ENCODE data around the gene MRPL53.
"Not testable (repeated sequence)": the region's sequence is repeated elsewhere in the genome, so short reads cannot be mapped to it uniquely, and the experiment has no call there.

The MRPL53 gene

GRCh38 chr2:74482801-74483674, 10.6 kb upstream of the MRPL53 start, which contains the start of the genes CCDC142 and TTC31:
CCDC142 (minus strand) TSS chr2:74482998; CDS start chr2:74482837, 161 bp downstream.
TTC31 (plus strand) TSS chr2:74483081; CDS start chr2:74483096, 15 bp downstream.
- peak; percentile 85 for DNase-seq (ENCODE audit: low read depth, low spot score)

GRCh38 chr2:74481961-74482800, 9.7 kb upstream of the MRPL53 start:
- no peak for DNase-seq (ENCODE audit: low read depth, low spot score)

GRCh38 chr2:74481431-74481830, 9.0 kb upstream of the MRPL53 start:
- DNase-seq (ENCODE audit: low read depth, low spot score) = no peak

GRCh38 chr2:74474899-74475298, 2.4 kb upstream of the MRPL53 start:
- no peak for DNase-seq (ENCODE audit: low read depth, low spot score)

GRCh38 chr2:74474481-74474880, 2.0 kb upstream of the MRPL53 start:
- no peak for DNase-seq (ENCODE audit: low read depth, low spot score)

- DNase-seq (ENCODE audit: low read depth, low spot score) = no peak
These were observed 422 bp upstream of the MRPL53 start for GRCh38 chr2:74472945-74473258.

GRCh38 chr2:74471332-74472065, 981 bp downstream of the MRPL53 start:
- DNase-seq (ENCODE audit: low read depth, low spot score) = no peak

- not testable (repeated sequence) for DNase-seq (ENCODE audit: low read depth, low spot score)
These were observed 1.7 kb downstream of the MRPL53 start for GRCh38 chr2:74470742-74471141.

- no peak for DNase-seq (ENCODE audit: low read depth, low spot score)
These were observed 8.1 kb downstream of the MRPL53 start for GRCh38 chr2:74464406-74464805.

- no peak for DNase-seq (ENCODE audit: low read depth, low spot score)
These were observed 9.7 kb downstream of the MRPL53 start for GRCh38 chr2:74462786-74463105.

- DNase-seq (ENCODE audit: low read depth, low spot score) = no peak
These were observed 10.3 kb downstream of the MRPL53 start for GRCh38 chr2:74462054-74462785.

- DNase-seq (ENCODE audit: low read depth, low spot score) = no peak
These were observed 11.1 kb downstream of the MRPL53 start for GRCh38 chr2:74461187-74462053.

GRCh38 chr2:74460187-74460586, 12.3 kb downstream of the MRPL53 start:
- not testable (repeated sequence) for DNase-seq (ENCODE audit: low read depth, low spot score)

GRCh38 chr2:74459503-74460118, 12.9 kb downstream of the MRPL53 start:
- DNase-seq (ENCODE audit: low read depth, low spot score) = not testable (repeated sequence)

- DNase-seq (ENCODE audit: low read depth, low spot score) = no peak
These were observed 13.5 kb downstream of the MRPL53 start for GRCh38 chr2:74458938-74459363.

- DNase-seq (ENCODE audit: low read depth, low spot score) = peak; percentile 100
These were observed 14.1 kb downstream of the MRPL53 start, which contains the start of gene WBP1 for GRCh38 chr2:74458132-74458937. WBP1 (plus strand) TSS chr2:74458438; CDS start chr2:74458603, 165 bp downstream.

- DNase-seq (ENCODE audit: low read depth, low spot score) = no peak
These were observed 14.8 kb downstream of the MRPL53 start for GRCh38 chr2:74457549-74458131.

- DNase-seq (ENCODE audit: low read depth, low spot score) = no peak
These were observed 15.3 kb downstream of the MRPL53 start for GRCh38 chr2:74457129-74457548.

All from brain pericyte (primary cell).